ENCODE measurements around the gene TSPYL2.

The TSPYL2 gene

DNA sequence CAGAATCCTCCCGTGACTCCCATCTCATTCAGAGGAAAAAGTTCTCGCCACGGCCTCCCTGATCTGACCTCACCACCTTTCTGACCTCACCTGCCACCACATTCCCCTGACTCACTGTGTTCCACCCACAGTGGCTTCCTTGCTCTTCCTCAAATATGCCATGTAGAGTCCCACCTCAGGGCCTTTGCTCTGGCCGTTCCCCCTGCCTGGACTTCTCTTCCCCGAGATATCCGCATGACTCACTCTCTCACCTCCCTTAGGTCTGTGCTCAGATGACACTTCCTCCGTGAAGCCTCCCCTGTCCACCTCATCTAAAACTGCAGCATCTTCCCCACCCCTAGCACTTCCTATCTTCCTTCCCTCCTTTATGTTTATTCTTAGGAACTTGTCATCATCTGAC is 7.2 kb upstream of the TSPYL2 start:
- Histone ChIP-seq H3K4me3 (ENCODE audit: low read length) (no peak overlapping the region), H3K27me3 (ENCODE audit: control insufficient read depth, low read length) (no peaks in the 10 kb centered on the region), H3K79me2 (ENCODE audit: control insufficient read depth, low read length) (no peaks in the 10 kb centered on the region), H3K9me3 (ENCODE audit: control insufficient read depth, insufficient read depth, low read length) (no peaks in the 10 kb centered on the region), H3K27ac (ENCODE audit: low read depth, low read length) (no peak overlapping the region), H3K4me1 (ENCODE audit: control insufficient read depth, low read length) (peaks cover 25% of the 10 kb centered on the region), H3F3A (ENCODE audit: control insufficient read depth, insufficient read depth) (peaks cover 16% of the 10 kb centered on the region), H3K9me2 (replicated peaks; ENCODE audit: control insufficient read depth, low read length) (no peaks in the 10 kb centered on the region), H3K36me3 (ENCODE audit: control insufficient read depth, low read length) (no peaks in the 10 kb centered on the region), H3K4me2 (ENCODE audit: low read length) (no peak overlapping the region), H4K20me1 (ENCODE audit: control insufficient read depth, insufficient read depth, low read depth, low read length) (no peaks in the 10 kb centered on the region)
- TF ChIP-seq, protein P1, sequence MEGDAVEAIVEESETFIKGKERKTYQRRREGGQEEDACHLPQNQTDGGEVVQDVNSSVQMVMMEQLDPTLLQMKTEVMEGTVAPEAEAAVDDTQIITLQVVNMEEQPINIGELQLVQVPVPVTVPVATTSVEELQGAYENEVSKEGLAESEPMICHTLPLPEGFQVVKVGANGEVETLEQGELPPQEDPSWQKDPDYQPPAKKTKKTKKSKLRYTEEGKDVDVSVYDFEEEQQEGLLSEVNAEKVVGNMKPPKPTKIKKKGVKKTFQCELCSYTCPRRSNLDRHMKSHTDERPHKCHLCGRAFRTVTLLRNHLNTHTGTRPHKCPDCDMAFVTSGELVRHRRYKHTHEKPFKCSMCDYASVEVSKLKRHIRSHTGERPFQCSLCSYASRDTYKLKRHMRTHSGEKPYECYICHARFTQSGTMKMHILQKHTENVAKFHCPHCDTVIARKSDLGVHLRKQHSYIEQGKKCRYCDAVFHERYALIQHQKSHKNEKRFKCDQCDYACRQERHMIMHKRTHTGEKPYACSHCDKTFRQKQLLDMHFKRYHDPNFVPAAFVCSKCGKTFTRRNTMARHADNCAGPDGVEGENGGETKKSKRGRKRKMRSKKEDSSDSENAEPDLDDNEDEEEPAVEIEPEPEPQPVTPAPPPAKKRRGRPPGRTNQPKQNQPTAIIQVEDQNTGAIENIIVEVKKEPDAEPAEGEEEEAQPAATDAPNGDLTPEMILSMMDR (IDR thresholded peaks at IDR 0.05; ENCODE audit: low read depth, low read length, poor library complexity, severe bottlenecking), result no peak
- no peak for TF ChIP-seq EZH2phosphoT487 (IDR thresholded peaks at IDR 0.05; ENCODE audit: borderline replicate concordance, low read length)

DNA sequence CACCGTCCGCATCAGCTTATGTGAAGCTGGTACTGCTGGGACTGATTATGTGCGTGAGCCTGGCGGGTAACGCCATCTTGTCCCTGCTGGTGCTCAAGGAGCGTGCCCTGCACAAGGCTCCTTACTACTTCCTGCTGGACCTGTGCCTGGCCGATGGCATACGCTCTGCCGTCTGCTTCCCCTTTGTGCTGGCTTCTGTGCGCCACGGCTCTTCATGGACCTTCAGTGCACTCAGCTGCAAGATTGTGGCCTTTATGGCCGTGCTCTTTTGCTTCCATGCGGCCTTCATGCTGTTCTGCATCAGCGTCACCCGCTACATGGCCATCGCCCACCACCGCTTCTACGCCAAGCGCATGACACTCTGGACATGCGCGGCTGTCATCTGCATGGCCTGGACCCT is 5.5 kb upstream of the TSPYL2 start:
- Histone ChIP-seq H3K9me2 (replicated peaks; ENCODE audit: control insufficient read depth, low read length) (no peaks in the 10 kb centered on the region), H3K27ac (ENCODE audit: low read depth, low read length) (no peak overlapping the region), H3K4me1 (ENCODE audit: control insufficient read depth, low read length) (peaks cover 23% of the 10 kb centered on the region), H3K36me3 (ENCODE audit: control insufficient read depth, low read length) (no peaks in the 10 kb centered on the region), H3K4me2 (ENCODE audit: low read length) (no peak overlapping the region), H3K27me3 (ENCODE audit: control insufficient read depth, low read length) (no peaks in the 10 kb centered on the region), H4K20me1 (ENCODE audit: control insufficient read depth, insufficient read depth, low read depth, low read length) (no peaks in the 10 kb centered on the region), H3K4me3 (ENCODE audit: low read length) (no peak overlapping the region), H3K79me2 (ENCODE audit: control insufficient read depth, low read length) (no peaks in the 10 kb centered on the region), H3K9me3 (ENCODE audit: control insufficient read depth, insufficient read depth, low read length) (no peaks in the 10 kb centered on the region), H3F3A (ENCODE audit: control insufficient read depth, insufficient read depth) (peaks cover 22% of the 10 kb centered on the region)
- TF ChIP-seq EZH2phosphoT487 (IDR thresholded peaks at IDR 0.05; ENCODE audit: borderline replicate concordance, low read length), result no peak
- TF ChIP-seq, protein P1 (IDR thresholded peaks at IDR 0.05; ENCODE audit: low read depth, low read length, poor library complexity, severe bottlenecking), result no peak

DNA sequence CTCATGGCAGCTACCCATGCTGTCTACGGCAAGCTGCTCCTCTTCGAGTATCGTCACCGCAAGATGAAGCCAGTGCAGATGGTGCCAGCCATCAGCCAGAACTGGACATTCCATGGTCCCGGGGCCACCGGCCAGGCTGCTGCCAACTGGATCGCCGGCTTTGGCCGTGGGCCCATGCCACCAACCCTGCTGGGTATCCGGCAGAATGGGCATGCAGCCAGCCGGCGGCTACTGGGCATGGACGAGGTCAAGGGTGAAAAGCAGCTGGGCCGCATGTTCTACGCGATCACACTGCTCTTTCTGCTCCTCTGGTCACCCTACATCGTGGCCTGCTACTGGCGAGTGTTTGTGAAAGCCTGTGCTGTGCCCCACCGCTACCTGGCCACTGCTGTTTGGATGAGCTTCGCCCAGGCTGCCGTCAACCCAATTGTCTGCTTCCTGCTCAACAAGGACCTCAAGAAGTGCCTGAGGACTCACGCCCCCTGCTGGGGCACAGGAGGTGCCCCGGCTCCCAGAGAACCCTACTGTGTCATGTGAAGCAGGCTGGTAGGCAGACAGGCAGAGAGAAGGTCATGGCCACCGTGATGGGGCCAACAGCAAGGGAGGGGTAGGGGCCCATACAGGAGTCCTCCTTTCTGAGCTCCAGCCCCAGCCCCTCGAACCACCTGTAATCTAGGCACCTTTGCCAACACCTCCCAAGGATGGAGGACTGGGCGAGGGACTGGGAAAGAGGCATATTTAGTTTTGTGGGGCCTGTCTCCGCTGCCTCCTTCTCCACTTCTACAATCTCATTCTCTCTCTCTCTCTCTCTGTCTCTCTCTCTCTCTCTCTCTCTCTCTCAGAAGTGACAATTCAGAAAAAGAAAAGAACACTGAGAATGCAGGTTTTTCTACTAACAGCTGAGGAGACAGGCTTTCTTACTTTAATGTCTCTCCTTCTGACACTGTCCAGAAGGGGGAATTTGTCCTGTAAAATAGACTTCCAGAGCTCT is 4.7 kb upstream of the TSPYL2 start:
- Histone ChIP-seq H4K20me1 (ENCODE audit: control insufficient read depth, insufficient read depth, low read depth, low read length) (no peaks in the 10 kb centered on the region), H3F3A (ENCODE audit: control insufficient read depth, insufficient read depth) (peaks cover 16% of the 10 kb centered on the region), H3K36me3 (ENCODE audit: control insufficient read depth, low read length) (no peaks in the 10 kb centered on the region), H3K79me2 (ENCODE audit: control insufficient read depth, low read length) (peaks cover 3% of the 10 kb centered on the region), H3K9me3 (ENCODE audit: control insufficient read depth, insufficient read depth, low read length) (no peaks in the 10 kb centered on the region), H3K9me2 (replicated peaks; ENCODE audit: control insufficient read depth, low read length) (no peaks in the 10 kb centered on the region), H3K4me2 (ENCODE audit: low read length) (no peak overlapping the region), H3K4me3 (ENCODE audit: low read length) (no peak overlapping the region), H3K4me1 (ENCODE audit: control insufficient read depth, low read length) (peaks cover 16% of the 10 kb centered on the region), H3K27me3 (ENCODE audit: control insufficient read depth, low read length) (no peaks in the 10 kb centered on the region), H3K27ac (ENCODE audit: low read depth, low read length) (no peak overlapping the region)
- no peak for TF ChIP-seq EZH2phosphoT487 (IDR thresholded peaks at IDR 0.05; ENCODE audit: borderline replicate concordance, low read length)
- TF ChIP-seq, protein P1 (IDR thresholded peaks at IDR 0.05; ENCODE audit: low read depth, low read length, poor library complexity, severe bottlenecking), result peak; percentile 41
